Hepatocyte (in vitro differentiated cells): ENCODE results near the gene ARMC5. TPM values are rescaled to one million over a fixed set of nuclear protein-coding genes. Genes with fewer than 3 reads are reported as not detected.

Experiments
- DNase-seq: peaks from one replicate; pipeline ENCODE4 v3.0.0-alpha.2; 2016; ENCODE audit warnings: low spot score
- H2AFZ ChIP-seq: fragments of 200-600 bp; sonication (generic); 2 replicates; pipeline ENCODE4 v1.6.0; 2016; ENCODE audit warnings: antibody characterized with exemption, mild to moderate bottlenecking
- H3K27ac ChIP-seq: fragments of 200-600 bp; sonication (generic); 2 replicates; pipeline ENCODE4 v1.5.1; 2016; ENCODE audit warnings: mild to moderate bottlenecking
- H3K27me3 ChIP-seq: fragments of 200-600 bp; sonication (generic); 2 replicates; pipeline ENCODE4 v1.6.1; 2016
- H3K36me3 ChIP-seq: fragments of 200-600 bp; sonication (generic); replicated peaks from 2 replicates; pipeline ENCODE4 v1.5.1; 2016; ENCODE audit warnings: low read depth; ENCODE audit not compliant: insufficient read depth
- H3K4me1 ChIP-seq: fragments of 200-600 bp; sonication (generic); 2 replicates; pipeline ENCODE4 v1.5.1; 2016; ENCODE audit warnings: mild to moderate bottlenecking, moderate library complexity; ENCODE audit not compliant: insufficient read depth
- H3K4me2 ChIP-seq: fragments of 200-600 bp; sonication (generic); 2 replicates; pipeline ENCODE4 v1.6.0; 2016
- H3K4me3 ChIP-seq: fragments of 200-600 bp; sonication (generic); 2 replicates; pipeline ENCODE4 v1.5.1; 2016; ENCODE audit warnings: mild to moderate bottlenecking
- H3K79me2 ChIP-seq: fragments of 200-600 bp; sonication (generic); 2 replicates; pipeline ENCODE4 v1.6.0; 2017; ENCODE audit warnings: mild to moderate bottlenecking
- H3K9me2 ChIP-seq: fragments of 200-600 bp; sonication (generic); replicated peaks from 2 replicates; pipeline ENCODE4 v1.6.0; 2017; ENCODE audit warnings: mild to moderate bottlenecking; ENCODE audit not compliant: insufficient read depth
- H3K9me3 ChIP-seq: fragments of 200-600 bp; sonication (generic); 2 replicates; pipeline ENCODE4 v1.5.1; 2016; ENCODE audit warnings: low read depth, mild to moderate bottlenecking
- H4K20me1 ChIP-seq: fragments of 200-600 bp; sonication (generic); 2 replicates; pipeline ENCODE4 v1.6.0; 2016; ENCODE audit warnings: mild to moderate bottlenecking; ENCODE audit not compliant: insufficient read depth, poor library complexity, severe bottlenecking
- CTCF ChIP-seq: fragments of 200-600 bp; sonication (generic); IDR thresholded peaks from 2 replicates; pipeline ENCODE4 v1.5.1; 2016; ENCODE audit warnings: antibody characterized with exemption, mild to moderate bottlenecking; ENCODE audit not compliant: poor library complexity
- EZH2 ChIP-seq: fragments of 200-600 bp; sonication (generic); IDR thresholded peaks from 2 replicates; pipeline ENCODE4 v1.6.1; 2016; ENCODE audit warnings: antibody characterized with exemption, mild to moderate bottlenecking, borderline replicate concordance
- EZH2phosphoT487 ChIP-seq: fragments of 200-600 bp; sonication (generic); IDR thresholded peaks from one replicate; pipeline ENCODE4 v1.6.1; 2018; ENCODE audit warnings: antibody characterized with exemption, mild to moderate bottlenecking, low read depth, moderate library complexity; ENCODE audit not compliant: unreplicated experiment, severe bottlenecking
- WGBS: methylation state at CpG from one replicate; pipeline ENCODE4 v1.1.6; 2016; ENCODE audit warnings: low lambda C conversion rate; ENCODE audit errors: missing lambda C conversion rate; 5-methylcytosine and 5-hydroxymethylcytosine counted together
- polyA plus RNA-seq: library from polyadenylated mRNA; unstranded; fragments of >200 nt; fragmentation: Nextera tagmentation; extraction: Ambion mirVana; gene quantifications from 2 replicates; pipeline ENCODE4 v1.2.1, GENCODE V29; 2016
- total RNA-seq: library from RNA; depleted of rRNA; stranded (reverse); fragments of >200 nt; gene quantifications from 2 replicates; pipeline ENCODE4 v1.2.3, GENCODE V29; 2014

The ARMC5 gene
- total and polyA plus RNA-seq, 2 experiments from 2014 or later = 12.2 to 19.4 TPM

DNA sequence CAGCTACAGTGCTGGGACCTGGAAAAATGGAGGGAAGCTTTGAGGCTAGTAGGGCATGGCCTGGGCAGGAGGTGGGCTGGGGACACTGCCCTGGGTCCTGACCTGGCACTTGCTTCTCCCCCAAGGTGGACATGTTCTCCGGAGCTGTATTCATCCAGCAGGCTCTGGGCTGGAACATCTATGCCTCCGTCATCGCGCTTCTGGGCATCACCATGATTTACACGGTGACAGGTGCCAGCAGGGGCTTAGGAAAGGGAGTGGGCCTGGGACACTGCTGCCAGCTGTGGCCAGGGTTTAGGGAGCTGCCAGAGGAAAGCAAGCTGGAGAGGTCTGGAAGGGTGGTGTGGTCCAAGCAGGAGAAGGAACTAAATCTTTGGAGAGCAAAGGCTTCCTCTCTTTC lies 26.7 kb downstream of the ARMC5 start:
- H3K79me2 ChIP-seq = no peaks in the 10 kb centered on the region
- H2AFZ ChIP-seq = no peak overlapping the region
- no peak for DNase-seq
- peaks cover 25% of the 10 kb centered on the region for H3K4me1 ChIP-seq
- no peaks in the 10 kb centered on the region for H4K20me1 ChIP-seq
- no peaks in the 10 kb centered on the region for H3K9me3 ChIP-seq
- no peaks in the 10 kb centered on the region for H3K27me3 ChIP-seq
- H3K36me3 ChIP-seq = no peaks in the 10 kb centered on the region
- H3K9me2 ChIP-seq = no peaks in the 10 kb centered on the region
- no peak overlapping the region for H3K27ac ChIP-seq
- H3K4me3 ChIP-seq = no peak overlapping the region
- TF ChIP-seq EZH2phosphoT487 (no peak), CTCF (no peak), EZH2 (no peak)
- whole genome bisulfite sequencing = 97% methylated on average over 5 of the region's 5 CpGs
- peak overlapping the region; percentile 95 for H3K4me2 ChIP-seq

- peak overlapping the region; percentile 46 for H3K4me3 ChIP-seq
- WGBS = 12% methylated on average over 48 of the region's 48 CpGs
- H3K4me1 ChIP-seq = peaks cover 25% of the 10 kb centered on the region
- H3K9me2 ChIP-seq = no peaks in the 10 kb centered on the region
- peak overlapping the region; percentile 95 for H3K4me2 ChIP-seq
- DNase-seq = no peak
- H4K20me1 ChIP-seq = no peaks in the 10 kb centered on the region
- H3K36me3 ChIP-seq = no peaks in the 10 kb centered on the region
- H2AFZ ChIP-seq = peak overlapping the region; percentile 29
- no peaks in the 10 kb centered on the region for H3K79me2 ChIP-seq
- H3K27me3 ChIP-seq = no peaks in the 10 kb centered on the region
- H3K9me3 ChIP-seq = no peaks in the 10 kb centered on the region
- no peak overlapping the region for H3K27ac ChIP-seq
- TF ChIP-seq CTCF = no peak
- no peak for TF ChIP-seq EZH2phosphoT487
- TF ChIP-seq EZH2 = no peak
Observed at GRCh38 chr16:31487071-31487719, 27.9 kb downstream of the ARMC5 start.

- Histone ChIP-seq H3K9me2 (no peaks in the 10 kb centered on the region), H3K36me3 (no peaks in the 10 kb centered on the region), H3K79me2 (no peaks in the 10 kb centered on the region), H3K4me2 (peak overlapping the region; percentile 95), H3K9me3 (no peaks in the 10 kb centered on the region), H3K27me3 (no peaks in the 10 kb centered on the region), H4K20me1 (no peaks in the 10 kb centered on the region), H2AFZ (peak overlapping the region; percentile 29), H3K4me1 (peaks cover 25% of the 10 kb centered on the region), H3K27ac (no peak overlapping the region), H3K4me3 (peak overlapping the region; percentile 46)
- WGBS = 1% methylated on average over 48 of the region's 60 CpGs
- TF ChIP-seq CTCF = no peak
- no peak for TF ChIP-seq EZH2
- TF ChIP-seq EZH2phosphoT487 = no peak
- peak; percentile 82 for DNase-seq
Observed at GRCh38 chr16:31487720-31488467, 28.6 kb downstream of the ARMC5 start.
